Ascending aorta (tissue), 2 donors: ENCODE results near the gene C14orf132. TPM values are rescaled to one million over a fixed set of nuclear protein-coding genes. Genes with fewer than 3 reads are reported as not detected.

Experiments used
- DNase-seq, 2 donors: peaks; one replicate each; pipeline ENCODE4 v3.0.0-alpha.2; 2019; ENCODE audit warnings: low spot score in 2 of 2
- H3K27ac ChIP-seq, 2 donors: fragments of 200-600 bp; sonication (generic); one replicate each; pipeline ENCODE4 v1.5.1; 2016 to 2017; ENCODE audit warnings: mild to moderate bottlenecking in 1 of 2
- H3K27me3 ChIP-seq: fragments of 200-600 bp; sonication (generic); one replicate; pipeline ENCODE4 v1.5.1; 2017
- H3K36me3 ChIP-seq, 2 donors: fragments of 200-600 bp; sonication (generic); one replicate each; pipeline ENCODE4 v1.5.1; 2016
- H3K4me1 ChIP-seq, 2 donors: fragments of 200-600 bp; sonication (generic); one replicate each; pipeline ENCODE4 v1.5.1; 2016 to 2017; ENCODE audit warnings: mild to moderate bottlenecking in 1 of 2
- H3K4me3 ChIP-seq, 2 donors: fragments of 200-600 bp; sonication (generic); one replicate each; pipeline ENCODE4 v1.5.1; 2016 to 2017; ENCODE audit warnings: mild to moderate bottlenecking in 1 of 2
- H3K9me3 ChIP-seq, 2 donors: fragments of 200-600 bp; sonication (generic); one replicate each; pipeline ENCODE4 v1.5.1; 2016
- CTCF ChIP-seq, 3 experiments: fragments of 200-600 bp in 2 of 3; fragments of 450-650 bp in 1 of 3; sonication (generic) in 2 of 3; IDR thresholded peaks; one replicate each; pipeline ENCODE4 v1.5.1; 2016 to 2019; ENCODE audit warnings: antibody characterized with exemption in 3 of 3, mild to moderate bottlenecking in 1 of 3, moderate library complexity in 1 of 3
- intact Hi-C: fragments of 100-400 bp; cut with DNase I; formaldehyde crosslinking; loops from one replicate; pipeline ENCODE4 v1.15.1; 2023
- total RNA-seq: library from RNA; depleted of rRNA; stranded (reverse); fragments of >200 nt; gene quantifications from one replicate; pipeline ENCODE4 v1.1.0, GENCODE V29; 2016

The C14orf132 gene
- total RNA-seq, 1 donor from 2014 or later = 23.9 TPM

- H3K4me3 ChIP-seq = no peak overlapping the region
- H3K9me3 ChIP-seq = no peaks in the 10 kb centered on the region
- intact Hi-C loops = loop anchor here (1.0 kb wide), 1 partner anchor 11 kb away; no protein-coding TSS in a partner anchor
- TF ChIP-seq CTCF (IDR thresholded peaks at IDR 0.05) = no peak
- H3K27ac ChIP-seq = no peak overlapping the region
- no peaks in the 10 kb centered on the region for H3K27me3 ChIP-seq
- no peak for DNase-seq
- H3K36me3 ChIP-seq = no peaks in the 10 kb centered on the region
- peaks cover 7 to 18% of the 10 kb centered on the region in 2 donors for H3K4me1 ChIP-seq
These were observed 3.2 kb downstream of the C14orf132 start for GRCh38 chr14:96042248-96042930.

GRCh38 chr14:96046630-96047029, 7.5 kb downstream of the C14orf132 start:
- Histone ChIP-seq H3K36me3 (no peaks in the 10 kb centered on the region), H3K9me3 (no peaks in the 10 kb centered on the region), H3K4me1 (peaks cover 9 to 20% of the 10 kb centered on the region in 2 donors), H3K27me3 (no peaks in the 10 kb centered on the region), H3K4me3 (no peak overlapping the region), H3K27ac (peak overlapping the region in 1 of 2 donors; percentile 19)
- TF ChIP-seq CTCF (IDR thresholded peaks at IDR 0.05) = no peak
- DNase-seq = no peak
- intact Hi-C loops = no loop called here

GRCh38 chr14:96047101-96047500, 7.9 kb downstream of the C14orf132 start:
- no peak overlapping the region for H3K27ac ChIP-seq
- H3K4me3 ChIP-seq = no peak overlapping the region
- H3K4me1 ChIP-seq = peaks cover 8 to 21% of the 10 kb centered on the region in 2 donors
- H3K9me3 ChIP-seq = no peaks in the 10 kb centered on the region
- no peak for DNase-seq
- intact Hi-C loops = no loop called here
- H3K27me3 ChIP-seq = no peaks in the 10 kb centered on the region
- TF ChIP-seq CTCF (IDR thresholded peaks at IDR 0.05) = no peak
- H3K36me3 ChIP-seq = no peaks in the 10 kb centered on the region

GRCh38 chr14:96049932-96050331, 10.8 kb downstream of the C14orf132 start:
- Histone ChIP-seq H3K27ac (no peak overlapping the region), H3K9me3 (no peaks in the 10 kb centered on the region), H3K4me3 (no peak overlapping the region), H3K36me3 (no peaks in the 10 kb centered on the region), H3K4me1 (peaks cover 15 to 34% of the 10 kb centered on the region in 2 donors), H3K27me3 (no peaks in the 10 kb centered on the region)
- TF ChIP-seq CTCF (IDR thresholded peaks at IDR 0.05) = no peak
- no peak for DNase-seq
- intact Hi-C loops = loop anchor here (5.0 kb wide), 1 partner anchor 452 kb away; the partner anchor contains the start of gene PAPOLA

GRCh38 chr14:96050482-96050881, 11.3 kb downstream of the C14orf132 start:
- Histone ChIP-seq H3K27ac (peak overlapping the region in 1 of 2 donors; percentile 81), H3K4me1 (peaks cover 15 to 34% of the 10 kb centered on the region in 2 donors), H3K27me3 (no peaks in the 10 kb centered on the region), H3K36me3 (no peaks in the 10 kb centered on the region), H3K9me3 (no peaks in the 10 kb centered on the region), H3K4me3 (no peak overlapping the region)
- peak in 1 of 2 donors; percentile 48 for DNase-seq
- intact Hi-C loops = loop anchor here (5.0 kb wide), 1 partner anchor 452 kb away; the partner anchor contains the start of gene PAPOLA
- TF ChIP-seq CTCF (IDR thresholded peaks at IDR 0.05) = no peak
